HUDEP-2 (cell line): ENCODE data around the gene COL8A1.
"Not testable (repeated sequence)": the region's sequence is repeated elsewhere in the genome, so short reads cannot be mapped to it uniquely, and the experiment has no call there.

Experiments used
- DNase-seq, 76 experiments: peaks; one replicate each; lab custom pipeline; 2025; ENCODE audit not compliant: unreplicated experiment in 76 of 76; lab: John Stamatoyannopoulos, UW

The COL8A1 gene

GRCh38 chr3:99638167-99638948 lies at the start of gene COL8A1:
Gene COL8A1 (plus strand): TSS chr3:99638594. CDS start chr3:99790683, 152,089 bp downstream.
- DNase-seq, result no peak

DNA sequence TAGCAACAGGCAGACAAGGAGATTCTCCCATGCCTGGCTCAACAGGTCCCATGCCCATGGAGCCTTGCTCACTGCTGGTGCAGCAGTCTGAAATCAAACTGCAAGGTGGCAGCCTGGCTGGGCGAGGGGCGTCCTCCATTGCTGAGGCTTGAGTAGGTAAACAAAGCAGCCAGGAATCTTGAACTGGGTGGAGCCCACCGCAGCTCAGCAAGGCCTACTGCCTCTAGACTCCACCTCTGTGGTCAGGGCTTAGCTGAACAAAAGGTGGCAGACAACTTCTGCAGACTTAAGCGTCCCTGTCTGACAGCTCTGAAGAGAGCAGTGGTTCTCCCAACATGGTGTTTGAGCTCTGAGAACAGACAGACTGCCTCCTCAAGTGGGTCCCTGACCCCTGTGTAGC lies 49.2 kb upstream of the COL8A1 start:
- not testable (repeated sequence) for DNase-seq

DNA sequence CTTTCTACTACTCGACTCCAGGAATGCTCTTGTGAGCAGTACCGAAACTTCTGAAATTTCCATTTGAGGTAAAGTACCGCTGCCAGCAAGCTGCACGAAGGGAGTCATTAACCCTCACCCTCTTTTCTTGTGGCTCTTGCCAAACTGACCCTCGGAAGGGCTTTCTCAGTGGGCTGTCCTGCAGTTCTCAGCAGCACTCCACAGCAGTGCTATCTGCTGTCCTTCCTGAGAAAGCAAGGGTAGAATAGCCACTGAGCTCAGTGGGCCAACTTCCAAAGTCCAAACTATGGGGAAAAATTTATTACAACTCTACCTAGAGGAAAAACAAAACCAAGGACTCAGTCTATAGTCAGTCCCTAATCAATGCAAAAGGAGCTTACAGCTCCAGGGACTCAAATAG lies 38.5 kb upstream of the COL8A1 start:
- no peak for DNase-seq

GRCh38 chr3:99601515-99601914 lies 36.9 kb upstream of the COL8A1 start:
- no peak for DNase-seq

DNA sequence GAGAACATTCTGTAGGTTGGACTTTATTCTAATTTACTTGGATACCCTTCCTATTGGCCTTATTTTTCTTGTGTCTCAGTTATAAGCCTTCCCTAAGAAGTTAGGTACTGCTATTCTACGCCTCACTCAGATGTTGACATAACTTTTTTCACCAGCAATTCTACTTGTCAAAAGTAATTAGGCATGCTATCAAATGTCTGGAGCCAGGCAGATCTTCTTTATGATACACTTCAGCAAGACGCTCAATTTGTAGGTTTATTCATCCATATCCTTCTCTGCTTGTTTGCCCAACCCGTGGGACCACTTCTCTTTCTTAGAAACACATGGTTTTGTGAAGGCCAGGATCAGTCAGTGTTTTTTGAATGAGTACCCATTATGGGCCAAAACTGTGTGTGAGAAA lies 36.2 kb upstream of the COL8A1 start:
- DNase-seq, result no peak

DNA sequence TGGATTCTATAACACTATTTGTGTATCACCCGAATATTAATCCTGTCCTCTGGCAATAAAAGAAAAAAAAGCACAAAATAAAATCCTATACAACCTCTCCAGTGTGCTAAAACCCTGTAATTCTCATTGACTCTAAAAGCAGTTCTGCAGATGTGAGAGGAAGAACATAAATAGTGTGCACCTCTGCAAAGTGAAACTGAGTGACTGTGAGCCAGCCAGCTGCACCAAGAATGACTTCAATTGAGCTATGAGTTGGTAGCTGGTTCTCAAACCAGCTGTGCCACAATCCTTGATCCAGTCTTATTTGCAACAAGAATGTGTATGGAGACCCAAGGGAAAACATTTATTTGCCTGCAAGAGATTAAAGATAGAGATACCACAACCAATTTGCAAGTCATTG lies 31.2 kb upstream of the COL8A1 start:
- no peak for DNase-seq

- no peak for DNase-seq
Observed at GRCh38 chr3:99614768-99615167, 23.6 kb upstream of the COL8A1 start.

- no peak for DNase-seq
Observed at GRCh38 chr3:99620077-99620767, 18.2 kb upstream of the COL8A1 start.

DNA sequence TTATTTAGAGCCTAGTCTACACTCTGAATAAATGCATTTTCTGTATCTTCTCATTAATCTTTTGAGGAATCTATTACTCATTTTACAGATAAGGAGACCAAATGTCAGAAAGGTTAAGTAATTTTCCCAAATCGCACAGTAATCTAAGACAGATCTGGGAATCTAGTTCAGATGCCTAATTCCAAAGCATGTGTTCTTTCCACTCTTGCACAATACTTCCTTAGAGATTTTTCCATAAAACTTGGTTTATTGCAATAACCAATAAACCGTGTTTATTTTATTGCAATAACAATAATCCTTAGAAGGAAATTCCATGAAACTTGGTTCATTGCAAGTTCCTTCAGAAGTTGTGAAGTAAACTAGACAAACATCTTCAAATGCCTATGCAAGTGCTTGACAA lies 17.4 kb upstream of the COL8A1 start:
- DNase-seq, result no peak

DNA sequence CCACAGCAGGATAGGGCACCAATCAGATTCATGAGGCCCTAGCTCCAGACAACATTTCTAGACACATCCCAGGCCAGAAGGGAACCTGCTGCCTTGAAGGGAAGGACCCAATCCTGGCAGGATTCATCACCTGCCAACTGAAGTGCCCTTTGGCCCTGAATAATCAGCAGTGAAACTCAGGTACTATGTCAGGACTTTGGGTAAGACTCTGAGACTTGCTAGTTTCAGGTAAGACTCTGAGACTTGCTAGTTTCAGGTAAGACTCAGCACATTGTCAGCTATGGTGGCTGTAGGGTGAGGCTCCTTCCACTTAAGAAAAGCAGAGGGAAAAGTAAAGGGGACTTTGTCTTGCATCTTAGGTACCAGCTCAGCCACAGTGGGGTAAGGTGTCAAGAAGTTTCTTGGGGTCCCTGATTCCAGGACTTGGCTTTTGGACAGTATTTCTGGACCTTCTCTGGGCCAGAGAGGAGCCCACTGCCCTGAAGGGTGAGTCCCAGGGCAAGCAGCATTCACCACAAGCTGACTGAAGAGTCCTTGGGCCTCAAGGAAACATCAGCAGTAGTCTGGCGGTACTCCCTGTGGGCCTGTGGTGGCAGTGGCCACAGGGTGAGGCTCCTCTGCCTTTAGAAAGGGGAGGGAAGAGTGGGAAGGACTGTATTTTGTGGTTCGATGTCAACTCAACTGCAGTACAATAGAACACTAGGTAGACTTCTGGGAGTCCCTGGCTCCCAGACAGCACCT lies 13.7 kb upstream of the COL8A1 start:
- DNase-seq, result no peak

DNA sequence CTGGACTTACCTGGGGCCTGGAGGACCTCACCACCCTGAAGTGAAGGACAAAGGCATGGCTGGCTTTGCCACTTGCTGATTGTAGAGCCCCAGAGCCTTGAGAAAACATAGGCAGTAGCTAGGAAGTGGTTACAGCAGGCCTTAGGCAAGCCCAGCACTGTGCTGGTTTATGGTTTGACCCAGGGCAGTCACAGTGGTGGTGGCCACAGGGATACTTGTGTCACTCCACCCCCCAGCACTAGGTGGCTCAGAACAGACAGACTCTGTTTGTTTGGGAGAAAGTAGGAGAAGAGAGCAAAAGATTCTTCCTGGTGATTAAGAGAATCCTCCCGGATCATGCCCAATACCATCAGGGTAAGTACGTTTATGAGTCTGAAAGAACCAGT lies 13.2 kb upstream of the COL8A1 start:
- DNase-seq, result no peak

- no peak for DNase-seq
Observed at GRCh38 chr3:99625643-99626416, 12.6 kb upstream of the COL8A1 start.

DNA sequence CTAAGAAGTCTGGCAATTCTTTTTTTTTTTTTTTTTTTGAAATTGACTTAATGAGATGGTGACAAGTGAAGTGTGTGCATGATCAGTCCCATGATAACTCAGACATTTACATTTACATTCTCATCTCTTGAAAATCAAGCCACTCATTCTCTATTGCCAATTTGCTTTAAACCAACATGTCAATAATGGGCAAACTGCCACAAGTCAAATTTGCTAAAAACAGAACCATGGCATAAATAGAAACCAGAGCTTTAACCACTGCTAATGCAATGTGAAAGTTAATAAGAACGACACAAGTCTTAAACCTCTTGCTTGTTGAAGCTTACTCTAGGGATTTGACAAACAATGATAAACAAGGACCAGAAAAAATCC lies 12.0 kb upstream of the COL8A1 start:
- DNase-seq, result no peak

DNA sequence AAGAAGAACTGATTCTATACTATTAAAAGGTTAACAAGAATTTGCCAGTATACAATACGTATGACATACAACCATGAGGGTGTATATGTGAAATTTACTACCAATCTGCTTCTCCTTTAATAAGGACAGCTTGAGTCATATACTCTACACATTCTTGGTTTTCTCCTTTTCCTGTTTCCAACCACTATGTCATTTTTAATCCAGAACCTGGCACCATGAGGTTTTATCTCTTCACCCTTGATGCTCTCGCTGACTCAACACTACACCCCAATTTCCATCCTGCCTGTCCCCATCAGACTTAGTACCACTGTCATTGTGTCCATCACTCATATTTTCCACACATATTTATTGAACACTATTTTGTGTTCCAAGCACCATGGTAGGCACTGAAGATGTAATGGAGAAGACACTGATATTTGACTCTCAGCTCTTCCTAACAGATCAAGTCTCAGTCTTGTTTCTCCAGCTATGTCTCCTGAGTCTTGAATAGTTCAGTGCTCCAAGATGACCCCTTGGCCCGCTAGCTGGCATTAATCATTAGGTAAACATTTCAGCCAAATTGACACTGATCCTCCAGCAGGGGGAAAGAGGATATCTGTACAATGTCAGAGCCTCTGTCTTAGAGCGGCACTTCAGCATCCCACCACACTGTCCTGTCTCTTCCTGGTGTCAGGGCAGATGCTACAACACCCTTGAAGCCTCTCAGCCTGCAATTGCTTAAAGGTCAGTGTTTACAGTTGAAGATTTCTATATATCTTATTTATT lies 11.2 kb upstream of the COL8A1 start:
- DNase-seq, result no peak

DNA sequence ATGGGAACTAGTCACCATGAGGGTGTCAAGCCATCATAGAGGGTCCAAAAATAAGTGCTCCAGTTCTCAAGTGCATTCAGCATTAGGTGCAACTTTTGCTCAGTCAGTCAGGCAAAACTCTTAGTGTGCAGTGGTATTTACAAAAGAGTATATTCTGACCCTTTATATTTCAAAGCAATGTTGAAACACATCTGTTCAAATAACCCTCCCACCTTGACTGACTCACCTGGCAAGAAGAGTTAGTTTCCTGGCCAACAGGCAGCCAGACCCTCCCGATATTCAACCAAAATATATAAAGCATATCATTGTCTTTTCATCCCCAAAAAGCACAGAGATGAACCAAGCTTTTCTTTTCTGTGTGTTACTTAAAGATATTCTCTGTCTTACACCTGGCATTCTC lies 7.6 kb upstream of the COL8A1 start:
- DNase-seq, result no peak

DNA sequence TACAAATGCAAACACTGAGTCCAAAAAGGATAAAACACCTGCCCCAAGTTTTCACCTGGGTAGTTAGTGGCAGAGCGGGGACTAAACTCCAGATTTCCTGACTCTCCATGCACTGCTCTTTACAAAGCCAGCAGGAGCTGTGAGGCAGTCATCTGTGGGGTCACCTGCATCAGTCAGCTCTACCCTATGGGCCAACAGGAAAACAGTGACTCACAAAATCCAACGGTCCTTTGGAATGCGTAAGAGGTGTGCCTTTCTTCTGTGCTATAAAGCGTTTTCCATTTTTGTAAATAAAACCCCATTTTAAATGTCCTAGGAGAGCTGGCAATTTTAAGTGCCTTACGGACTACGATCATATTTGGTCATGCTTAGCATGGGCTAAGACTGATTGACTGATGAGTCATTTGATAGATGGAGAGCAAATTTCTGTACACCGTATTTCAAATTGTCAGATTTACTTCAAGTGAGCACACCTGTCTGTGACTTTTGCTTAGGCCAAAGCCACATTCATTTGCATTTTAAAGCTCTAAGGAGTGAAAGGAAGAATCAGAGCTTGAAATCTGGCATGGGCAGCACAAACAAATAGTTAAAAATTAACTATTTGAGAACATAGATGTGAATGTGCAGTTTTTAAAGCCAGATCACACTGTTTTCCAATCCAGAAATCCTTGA lies 4.4 kb upstream of the COL8A1 start:
- DNase-seq, result no peak

GRCh38 chr3:99634881-99635280 lies 3.5 kb upstream of the COL8A1 start:
- no peak for DNase-seq

DNA sequence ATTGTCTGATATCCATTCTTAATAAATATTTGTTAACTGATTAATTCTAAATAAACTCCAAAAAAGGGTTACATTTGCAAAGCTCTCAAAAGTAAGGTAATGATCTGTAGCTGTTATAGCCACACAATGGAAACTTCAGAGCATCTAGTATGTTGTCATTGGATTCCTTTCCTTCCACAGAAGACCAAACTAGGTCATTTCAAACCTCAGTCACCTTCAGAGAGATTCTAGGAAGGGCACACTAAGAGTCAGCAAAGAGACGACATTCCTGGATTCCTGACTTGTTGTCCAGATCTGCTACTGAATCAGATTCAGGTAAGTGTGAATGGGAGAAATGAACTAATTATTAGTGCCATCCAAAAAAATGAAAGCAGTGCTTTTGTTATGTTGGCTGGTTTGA lies 3.0 kb upstream of the COL8A1 start:
- DNase-seq, result no peak

DNA sequence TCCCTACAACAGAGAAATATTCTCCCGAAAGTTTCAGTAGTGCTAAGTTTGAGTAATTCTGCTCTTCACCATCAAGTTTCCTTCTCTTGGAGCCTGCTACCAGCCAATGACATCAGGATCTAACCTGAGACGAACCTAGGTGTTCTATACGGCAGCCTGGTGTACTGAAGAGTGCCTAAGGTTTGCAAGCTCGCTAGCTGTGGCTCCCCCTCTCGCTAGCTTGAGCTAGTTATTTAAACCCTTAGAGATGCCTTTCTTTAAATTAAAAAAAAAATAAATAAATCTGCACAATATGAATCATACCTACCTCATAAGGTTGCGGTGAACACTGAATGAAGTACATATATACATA lies 1.4 kb upstream of the COL8A1 start:
- no peak for DNase-seq
